ENCODE data around the gene MGP. TPM values are rescaled to one million over a fixed set of nuclear protein-coding genes. Genes with fewer than 3 reads are reported as not detected.

Gene MGP
- total and polyA plus RNA-seq, 2 of the 4 experiments (the other 2 are of a cell fraction): 1.4 to 2.7 TPM

DNA sequence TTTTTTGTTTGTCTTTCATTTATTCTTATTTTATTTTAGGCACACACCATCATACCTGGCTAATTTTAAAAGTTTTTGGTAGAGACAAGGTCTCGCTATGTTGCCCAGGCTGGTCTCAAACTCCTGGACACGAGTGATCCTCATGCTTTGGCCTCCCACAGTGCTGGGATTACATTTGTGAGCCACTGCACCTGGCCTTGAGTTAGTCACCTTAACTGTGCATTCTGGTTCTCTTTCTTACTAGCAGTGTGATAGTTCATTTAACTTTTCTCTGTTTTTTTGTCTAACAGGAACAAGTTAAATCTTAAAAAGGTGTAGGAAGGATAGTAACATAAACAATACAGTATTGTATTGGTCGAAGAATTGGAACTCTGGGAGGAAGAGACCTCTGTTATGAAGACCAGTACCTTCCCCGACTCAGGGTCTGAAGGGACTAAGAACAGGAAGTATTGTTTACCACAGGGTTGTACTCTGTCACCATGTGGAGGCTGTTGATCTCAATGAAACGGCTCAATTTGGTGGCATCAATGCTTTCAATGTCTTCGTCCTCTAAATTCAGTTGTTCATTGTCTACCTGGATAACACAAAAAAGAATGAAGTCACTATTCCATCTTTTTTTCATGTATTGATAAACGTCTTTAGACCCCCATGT, 34.9 kb upstream of the MGP start:
- dilution Hi-C loops (cut with HindIII; ENCODE audit: low sequenced_read_pairs, unreplicated experiment): no loop called here
- no TSS peak for BruUV-seq (replicated peaks)
- Histone ChIP-seq H3K9me1 (ENCODE audit: insufficient read depth, low read length) (no peaks in the 10 kb centered on the region), H2BK15ac (ENCODE audit: low read depth, low read length) (no peak overlapping the region), H3K9ac (ENCODE audit: low read depth, low read length) (no peak overlapping the region), H2AFZ (replicated peaks; ENCODE audit: low read length, poor library complexity) (no peak overlapping the region), H3K18ac (ENCODE audit: low read depth, low read length) (no peak overlapping the region), H3K4me3 (ENCODE audit: insufficient read depth, low read depth, low read length) (no peak overlapping the region), H3K27ac (ENCODE audit: insufficient read depth, low read length) (no peak overlapping the region), H4K20me1 (ENCODE audit: insufficient read depth, low read length) (no peaks in the 10 kb centered on the region), H3K4me1 (ENCODE audit: control insufficient read depth, insufficient read depth, low read length) (no peaks in the 10 kb centered on the region), H2AK9ac (replicated peaks; ENCODE audit: low read depth, low read length, poor library complexity) (no peak overlapping the region), H3K56ac (ENCODE audit: extremely low read depth, insufficient read depth, low read length) (no peak overlapping the region), H4K8ac (ENCODE audit: low read depth in 2 of 2, low read length in 2 of 2) (no peak overlapping the region), H3K79me1 (ENCODE audit: low read depth in 1 of 2, low read length in 2 of 2) (no peaks in the 10 kb centered on the region), H3K9me3 (ENCODE audit: control insufficient read depth, insufficient read depth, low read length) (no peaks in the 10 kb centered on the region), H4K5ac (ENCODE audit: low read depth, low read length) (no peak overlapping the region), H2AK5ac (ENCODE audit: low read depth, low read length) (no peak overlapping the region), H3K36me3 (ENCODE audit: control insufficient read depth, insufficient read depth, low read length) (no peaks in the 10 kb centered on the region), H3K4ac (ENCODE audit: low read depth, low read length) (no peak overlapping the region), H3K23ac (ENCODE audit: low read depth, low read length) (no peak overlapping the region), H3K27me3 (ENCODE audit: control insufficient read depth, insufficient read depth, low read length) (no peaks in the 10 kb centered on the region; the same call in 1 of the 2 replicates), H3K14ac (replicated peaks; ENCODE audit: low read depth, low read length) (no peak overlapping the region), H3K4me2 (ENCODE audit: low read depth, low read length) (no peak overlapping the region), H2BK5ac (ENCODE audit: low read depth, low read length, poor library complexity, severe bottlenecking) (no peak overlapping the region), H2BK20ac (ENCODE audit: low read depth, low read length) (no peak overlapping the region), H2BK120ac (ENCODE audit: low read depth, low read length) (no peak overlapping the region), H4K91ac (ENCODE audit: insufficient read depth, low read depth, low read length) (no peak overlapping the region)
- ChIA-PET POLR2A (ENCODE audit: unreplicated experiment) (no interaction called here), CTCF (no interaction called here)
- WGBS, 2 experiments (ENCODE audit: extremely low coverage in 2 of 2, insufficient read length in 1 of 2): 86% methylated on average over 1 of the region's 7 CpGs; no CpG with 5 or more reads in 1 of the 2 experiments
- TF ChIP-seq POLR2A (IDR thresholded peaks at IDR 0.05; ENCODE audit: low read depth, low read length) (no peak), RAD21 (IDR thresholded peaks at IDR 0.05; ENCODE audit: low read length) (no peak), MAZ (IDR thresholded peaks at IDR 0.05; ENCODE audit: borderline replicate concordance, low read depth, low read length) (no peak), SMC3 (IDR thresholded peaks at IDR 0.05; ENCODE audit: low read depth, low read length) (no peak), BHLHE40 (IDR thresholded peaks at IDR 0.05; ENCODE audit: low read depth, low read length) (no peak), RCOR1 (IDR thresholded peaks at IDR 0.05; ENCODE audit: insufficient replicate concordance, low read length) (no peak), CHD1 (IDR thresholded peaks at IDR 0.05; ENCODE audit: low read depth, low read length) (no peak)
- TF ChIP-seq, protein P1, sequence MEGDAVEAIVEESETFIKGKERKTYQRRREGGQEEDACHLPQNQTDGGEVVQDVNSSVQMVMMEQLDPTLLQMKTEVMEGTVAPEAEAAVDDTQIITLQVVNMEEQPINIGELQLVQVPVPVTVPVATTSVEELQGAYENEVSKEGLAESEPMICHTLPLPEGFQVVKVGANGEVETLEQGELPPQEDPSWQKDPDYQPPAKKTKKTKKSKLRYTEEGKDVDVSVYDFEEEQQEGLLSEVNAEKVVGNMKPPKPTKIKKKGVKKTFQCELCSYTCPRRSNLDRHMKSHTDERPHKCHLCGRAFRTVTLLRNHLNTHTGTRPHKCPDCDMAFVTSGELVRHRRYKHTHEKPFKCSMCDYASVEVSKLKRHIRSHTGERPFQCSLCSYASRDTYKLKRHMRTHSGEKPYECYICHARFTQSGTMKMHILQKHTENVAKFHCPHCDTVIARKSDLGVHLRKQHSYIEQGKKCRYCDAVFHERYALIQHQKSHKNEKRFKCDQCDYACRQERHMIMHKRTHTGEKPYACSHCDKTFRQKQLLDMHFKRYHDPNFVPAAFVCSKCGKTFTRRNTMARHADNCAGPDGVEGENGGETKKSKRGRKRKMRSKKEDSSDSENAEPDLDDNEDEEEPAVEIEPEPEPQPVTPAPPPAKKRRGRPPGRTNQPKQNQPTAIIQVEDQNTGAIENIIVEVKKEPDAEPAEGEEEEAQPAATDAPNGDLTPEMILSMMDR (conservative IDR thresholded peaks at IDR 0.05; ENCODE audit: low read depth, low read length): no peak
- ATAC-seq (ENCODE audit: low read depth) (no peak), DNase-seq (no peak)
- intact Hi-C loops (cut with micrococcal nuclease): no loop called here
- in situ Hi-C loops (cut with MboI; ENCODE audit: low sequenced_read_pairs): no loop called here

Data from IMR-90 (cell line).